ENCODE data around the gene CARF.

Gene CARF

DNA sequence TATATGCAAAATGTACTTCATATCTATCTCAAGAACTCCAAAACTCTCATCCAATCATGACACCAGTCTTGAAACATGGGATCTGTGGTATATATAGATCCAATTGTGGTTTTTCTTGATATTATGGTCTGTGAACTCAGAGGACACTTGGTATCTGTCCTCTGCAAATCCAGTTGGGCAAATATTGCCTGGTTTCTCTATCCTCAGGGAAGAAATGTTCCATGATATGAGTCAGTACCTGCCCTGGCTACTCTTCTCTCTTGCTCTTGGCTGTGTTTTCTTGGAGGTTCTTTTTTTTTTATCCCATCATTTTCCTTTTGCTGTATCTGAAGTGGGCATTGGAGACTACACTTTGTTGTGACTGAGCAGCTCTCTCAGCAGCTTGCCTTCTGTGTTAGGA, 113.5 kb downstream of the CARF start:
- no peak for DNase-seq

DNA sequence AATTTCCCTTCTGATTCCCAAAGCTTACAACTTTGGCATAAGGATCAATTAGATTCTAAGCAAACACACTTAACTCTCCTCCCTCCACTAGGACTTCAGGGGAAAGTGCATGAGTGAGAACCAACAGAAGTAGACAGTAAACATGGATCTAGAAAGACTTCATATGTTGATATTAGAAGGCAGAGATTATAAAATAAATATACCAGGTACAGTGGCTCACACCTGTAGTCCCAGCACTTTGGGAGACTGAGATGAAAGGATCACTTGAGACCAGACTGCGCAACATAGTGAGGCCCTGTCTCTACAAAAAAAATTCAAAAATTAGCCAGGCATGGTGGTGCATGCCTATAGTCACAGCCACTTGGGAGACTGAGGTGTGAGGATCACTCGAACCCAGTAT, 118.5 kb downstream of the CARF start:
- no peak for DNase-seq

DNA sequence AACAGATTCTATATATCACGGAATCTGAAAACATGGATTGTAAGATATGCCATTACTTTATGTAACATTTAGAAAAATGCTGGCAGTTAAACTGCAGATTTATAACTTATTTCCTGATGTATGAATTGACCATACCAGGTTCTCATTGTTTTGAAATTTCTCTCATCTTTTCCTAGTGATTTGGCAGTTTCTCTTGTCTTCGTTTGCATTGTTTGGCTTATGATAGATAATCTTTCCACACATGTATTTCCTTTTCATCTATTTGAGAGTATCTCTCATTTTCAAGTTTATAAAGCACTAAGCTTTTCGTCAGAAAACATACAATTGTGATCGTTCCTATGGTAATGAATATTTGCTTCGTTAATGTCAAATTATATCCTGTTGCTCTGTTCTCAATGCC, 118.9 kb downstream of the CARF start:
- no peak for DNase-seq

GRCh38 chr2:203033395-203033794, 121.3 kb downstream of the CARF start:
- no peak for DNase-seq

- peak; percentile 3 for DNase-seq
Measured at GRCh38 chr2:203035879-203036470, 123.9 kb downstream of the CARF start.
